NCI-H2081 treated with DMSO at 0.1 percent for 48 hours (cell line): ENCODE results near the gene SAG.

Experiments used
- DNase-seq: peaks from one replicate; lab custom pipeline; 2025; lab: John Stamatoyannopoulos, UW

The SAG gene

DNA sequence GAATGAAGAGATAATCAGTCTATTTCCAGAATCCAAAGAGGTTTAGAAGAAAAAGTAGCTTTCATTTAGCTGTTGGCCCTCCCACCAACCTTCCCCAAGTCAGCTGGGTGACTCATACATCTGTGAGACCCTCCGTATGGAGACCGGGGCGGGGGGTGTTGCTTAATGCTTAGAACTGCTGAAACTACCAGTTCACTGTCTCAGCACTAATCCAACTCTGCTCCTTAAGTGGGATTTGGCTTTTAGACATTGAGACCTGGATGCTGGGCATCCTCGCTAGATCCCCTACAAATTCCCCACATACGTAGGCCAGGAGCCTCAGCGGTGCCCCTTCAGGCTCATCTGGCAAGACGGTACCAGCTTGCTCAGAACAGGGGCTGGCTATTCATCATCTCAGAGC is at the start of gene SAG:
Gene SAG, plus strand, starts transcription at position 252 of the 400 bp plus-strand sequence. CDS start 1,374 bp downstream, outside the sequence.
- DNase-seq = no peak

DNA sequence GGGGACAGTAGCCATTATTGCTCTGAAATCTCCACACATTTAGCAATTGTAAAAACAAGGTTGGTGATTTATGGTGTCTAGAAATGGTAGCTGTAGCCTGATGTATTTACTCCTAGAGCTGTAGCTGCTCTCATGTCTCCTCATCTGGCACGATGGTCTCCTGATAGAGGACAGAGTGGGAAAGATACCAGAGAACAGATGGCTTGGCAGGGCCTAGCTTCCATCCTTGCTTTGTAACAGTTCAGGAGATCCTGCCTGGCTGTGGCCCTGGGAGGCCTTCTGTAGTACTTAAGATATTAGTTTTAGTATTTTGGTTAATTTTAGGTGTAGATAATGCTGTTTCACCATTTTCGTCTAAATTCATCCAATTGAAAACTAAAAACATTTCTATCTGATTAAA is 49.4 kb upstream of the SAG start:
- DNase-seq = no peak

DNA sequence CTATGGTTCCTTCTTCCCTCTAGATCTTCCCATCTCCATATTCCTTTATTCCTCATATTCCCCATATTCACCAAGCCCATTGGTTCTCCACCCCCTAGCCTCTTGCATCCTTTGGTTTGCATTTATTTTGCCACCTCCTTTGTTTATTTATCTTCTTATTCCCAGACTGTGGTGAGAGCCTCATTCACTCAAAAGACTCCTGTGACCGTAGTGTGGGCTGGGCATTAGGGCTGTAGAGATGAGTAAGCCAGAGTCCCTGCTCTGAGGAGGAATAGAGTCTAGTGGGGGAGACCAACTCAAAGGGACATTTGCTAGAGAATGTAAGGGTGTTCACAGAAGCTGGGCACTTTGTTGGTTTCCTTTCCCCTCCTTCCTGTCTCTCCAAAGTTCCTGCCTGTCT is 47.9 kb upstream of the SAG start:
- no peak for DNase-seq

DNA sequence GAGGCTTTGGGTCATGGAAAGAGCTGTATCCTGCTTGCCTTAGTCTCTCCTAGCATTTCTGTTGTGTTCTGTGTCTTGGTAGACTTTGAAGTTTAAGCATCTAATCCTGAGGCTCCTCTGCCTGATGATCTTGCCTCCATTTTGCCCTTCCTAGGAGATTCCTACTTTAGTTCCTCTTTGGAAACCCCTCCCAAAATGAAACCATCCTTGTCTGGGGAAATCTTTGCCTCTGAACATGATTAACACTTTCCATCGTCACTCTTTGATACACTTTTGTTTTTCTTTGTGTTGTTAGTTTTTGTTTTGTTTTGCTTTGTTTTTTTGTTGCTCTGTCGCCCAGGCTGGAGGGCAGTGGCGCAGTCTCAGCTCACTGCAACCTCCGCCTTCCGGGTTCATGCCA is 47.0 kb upstream of the SAG start:
- DNase-seq = no peak

DNA sequence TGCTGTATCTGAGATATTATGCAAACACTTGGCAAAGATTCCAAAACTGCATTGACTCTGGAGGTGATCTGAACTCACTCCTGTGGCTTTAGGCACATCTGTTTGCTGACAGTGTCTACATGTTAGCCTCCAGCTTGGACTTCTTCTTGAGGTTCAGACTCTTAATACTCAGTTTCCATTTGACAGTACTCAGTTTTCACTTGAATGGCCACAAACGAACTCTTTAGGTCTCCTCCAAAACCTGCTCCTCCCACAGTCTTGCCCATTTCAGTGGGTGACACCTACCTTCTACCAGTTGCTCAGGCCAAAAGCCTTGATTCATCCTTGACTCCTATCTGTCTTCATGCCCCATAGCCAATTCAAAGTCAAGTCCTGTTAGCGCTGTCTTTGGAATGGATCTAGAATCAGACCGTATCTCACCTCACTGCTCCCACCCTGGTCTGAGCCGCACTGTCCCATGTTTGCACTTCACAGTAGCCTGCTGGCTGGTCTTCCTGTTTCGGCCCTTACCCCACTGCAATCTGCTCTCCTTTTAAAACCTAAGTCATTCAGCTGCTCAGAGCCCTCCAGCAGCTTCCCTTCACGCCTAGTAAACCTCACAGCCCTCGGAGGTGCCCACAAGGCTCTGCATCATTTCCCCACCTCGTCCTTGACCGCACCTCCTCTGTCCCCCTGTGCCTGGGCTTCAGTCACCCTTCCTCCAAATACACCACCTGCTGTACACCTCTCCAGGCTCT is 45.6 kb upstream of the SAG start:
- DNase-seq = no peak

DNA sequence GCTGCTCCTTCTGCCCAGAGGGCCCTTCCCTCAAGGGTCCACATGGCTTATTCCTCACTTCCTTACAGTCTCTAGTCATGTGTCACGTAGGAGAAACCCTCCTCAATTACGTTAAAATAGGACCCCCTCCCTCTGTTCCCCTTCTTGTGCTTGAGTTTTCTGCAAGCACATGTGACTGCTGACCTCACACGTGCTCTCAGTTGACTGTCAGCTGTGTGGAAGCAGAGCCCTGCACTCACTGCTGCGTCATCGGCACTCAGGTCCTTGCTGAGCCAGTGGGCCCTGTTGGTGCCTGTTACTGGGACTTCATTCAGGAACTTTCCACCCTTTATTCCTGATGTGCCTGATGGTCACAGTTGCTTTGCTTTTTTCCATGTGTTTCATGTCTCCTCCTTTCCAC is 45.1 kb upstream of the SAG start:
- no peak for DNase-seq

DNA sequence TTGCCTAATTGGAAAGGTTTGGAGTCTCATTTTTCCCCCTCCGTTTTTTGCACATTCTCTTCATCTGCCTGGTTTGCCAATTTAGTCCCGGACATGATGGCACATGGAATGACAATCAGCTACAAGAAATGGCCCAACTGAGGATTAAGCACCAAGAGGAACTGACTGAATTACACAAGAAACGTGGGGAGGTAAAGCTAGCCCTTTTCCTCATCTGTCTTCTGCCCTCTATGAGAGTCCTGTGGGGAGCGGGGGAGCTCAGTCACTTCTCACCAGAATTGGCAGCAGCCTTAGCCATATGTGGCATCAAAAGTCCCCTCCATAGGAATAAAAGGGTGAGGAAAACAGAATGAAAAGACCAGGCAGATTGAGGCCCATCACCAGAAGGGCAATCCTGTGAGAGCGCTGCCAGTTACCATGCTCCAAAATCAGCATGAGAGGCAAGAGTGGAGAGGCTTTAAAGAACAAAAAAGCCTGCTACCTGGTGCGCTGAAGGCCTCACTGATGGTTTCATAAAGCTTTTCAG is 44.5 kb upstream of the SAG start:
- DNase-seq = no peak

DNA sequence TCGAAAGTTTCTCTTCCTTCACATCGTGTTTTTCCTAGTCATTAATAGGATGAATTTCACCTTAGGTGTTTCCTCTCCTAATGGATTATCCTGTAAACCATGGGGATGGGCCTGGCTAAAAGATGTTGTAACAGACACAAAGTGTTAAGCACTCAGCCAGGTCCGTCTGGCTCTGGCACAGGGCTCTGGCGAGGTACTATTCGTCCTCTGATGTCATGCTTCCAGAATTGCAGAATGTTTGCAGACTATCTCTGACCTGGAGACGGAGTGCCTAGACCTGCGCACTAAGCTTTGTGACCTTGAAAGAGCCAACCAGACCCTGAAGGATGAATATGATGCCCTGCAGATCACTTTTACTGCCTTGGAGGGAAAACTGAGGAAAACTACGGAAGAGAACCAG is 42.9 kb upstream of the SAG start:
- DNase-seq = no peak

DNA sequence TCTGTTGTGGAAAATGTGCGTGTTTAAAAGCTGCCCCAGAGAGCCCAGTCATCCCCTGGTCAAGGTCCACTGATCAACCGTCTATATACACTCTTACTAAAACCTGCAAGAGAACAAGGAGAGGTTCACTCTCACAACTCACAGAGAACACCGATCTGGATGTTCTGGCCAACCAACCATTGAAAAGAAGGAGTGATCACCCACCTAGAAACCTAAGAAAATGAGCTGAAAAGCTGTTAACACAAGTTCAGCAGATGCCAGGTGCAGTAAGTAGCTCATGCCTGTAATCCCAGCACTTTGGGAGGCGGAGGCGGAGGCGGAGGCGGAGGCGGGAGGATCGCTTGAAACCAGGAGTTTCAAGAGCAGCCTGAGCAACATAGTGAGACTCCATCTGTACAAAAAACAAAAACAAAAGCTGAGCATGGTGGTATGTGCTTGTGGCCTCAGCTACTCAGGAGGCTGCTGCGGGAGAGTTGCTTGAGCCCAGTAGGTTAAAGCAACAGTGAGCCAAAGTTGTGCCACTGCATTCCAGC is 41.7 kb upstream of the SAG start:
- no peak for DNase-seq

DNA sequence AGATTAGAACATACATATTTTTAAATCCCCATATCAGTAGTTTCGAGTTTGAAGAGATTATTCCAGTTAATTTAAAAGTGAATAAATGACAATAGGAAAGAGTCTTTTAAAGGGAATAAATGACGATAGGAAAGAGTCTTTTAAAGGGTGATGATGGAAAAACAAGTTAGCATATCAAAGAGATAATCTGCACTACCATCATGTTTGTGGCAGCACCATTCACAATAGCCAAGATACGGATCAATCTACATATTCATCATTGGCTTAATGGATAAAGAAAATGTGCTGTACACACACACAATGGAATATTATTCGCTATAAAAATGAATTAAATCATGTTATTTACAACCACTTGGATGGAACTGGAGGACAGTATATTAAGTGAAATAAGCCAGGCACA is 41.1 kb upstream of the SAG start:
- DNase-seq = no peak

DNA sequence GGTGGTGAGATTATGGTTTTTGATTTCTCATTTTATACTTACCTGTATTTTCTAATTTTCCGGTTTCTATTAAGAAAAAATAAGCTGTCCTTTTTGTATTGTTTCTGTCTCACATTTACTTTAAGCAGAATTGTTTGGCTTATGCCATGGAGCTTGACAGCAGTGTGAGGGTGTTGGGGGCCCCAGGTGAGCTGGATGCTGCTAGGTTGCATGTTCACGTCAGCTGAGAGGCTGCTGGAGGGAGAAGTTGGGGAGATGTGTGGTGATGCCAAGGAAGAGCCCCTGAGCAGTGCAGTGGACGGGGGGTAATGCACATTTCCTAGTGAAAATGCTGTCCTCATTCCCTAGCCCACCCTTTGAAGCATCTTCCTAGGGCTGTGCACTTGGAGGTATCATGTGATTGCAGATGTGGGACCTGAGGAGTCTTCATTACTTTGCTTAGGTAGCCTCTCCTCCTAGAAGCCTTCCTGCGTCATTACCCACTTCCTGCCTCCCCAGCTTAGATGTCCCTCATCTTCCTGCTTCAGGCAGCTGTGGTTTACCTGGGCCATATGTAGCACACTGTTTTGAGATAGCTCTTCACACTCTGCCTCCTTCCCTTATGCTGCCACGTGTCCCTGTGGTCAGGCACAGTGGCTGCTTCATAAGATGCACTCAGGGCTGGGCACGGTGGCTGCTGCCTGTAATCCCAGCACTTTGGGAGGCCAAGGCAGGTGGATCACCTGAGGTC is 39.9 kb upstream of the SAG start:
- DNase-seq = no peak

DNA sequence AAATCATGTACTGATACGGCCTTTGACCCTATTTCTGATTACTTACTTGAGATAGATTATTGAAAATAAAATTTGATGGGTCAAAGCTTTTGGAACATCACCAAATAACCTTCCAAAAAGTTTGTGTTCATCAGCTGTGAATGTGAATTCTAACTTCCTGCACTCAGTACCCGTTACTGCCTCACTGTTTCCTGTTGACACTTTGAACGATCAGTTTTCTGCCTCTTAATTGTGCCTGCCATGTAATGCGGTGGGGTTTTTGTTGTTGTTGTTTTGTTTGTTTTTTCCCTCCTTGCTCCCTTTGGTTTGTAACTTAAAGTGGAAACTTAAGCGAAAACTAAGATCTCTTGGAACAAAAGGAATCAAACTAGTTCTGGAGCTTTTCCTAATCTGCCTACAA is 37.2 kb upstream of the SAG start:
- DNase-seq = no peak

DNA sequence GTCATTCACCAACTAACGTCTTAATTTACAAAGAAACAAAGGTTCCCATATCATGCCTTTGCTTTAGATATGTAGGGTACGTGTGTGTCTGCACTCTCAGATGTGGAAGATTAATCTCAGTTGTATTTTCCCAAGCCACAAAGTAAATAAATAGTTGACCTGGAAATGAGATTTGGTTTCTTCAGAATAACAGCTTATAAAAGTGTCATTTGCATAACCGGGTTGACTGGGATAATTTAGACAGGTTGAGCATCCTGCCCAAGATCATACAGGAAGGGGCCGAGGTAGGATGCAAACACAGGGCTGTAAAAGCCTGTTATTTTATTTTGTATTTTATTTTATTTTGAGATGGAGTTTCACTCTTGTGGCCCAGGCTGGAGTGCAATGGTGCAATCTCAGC is 36.7 kb upstream of the SAG start:
- DNase-seq = no peak

DNA sequence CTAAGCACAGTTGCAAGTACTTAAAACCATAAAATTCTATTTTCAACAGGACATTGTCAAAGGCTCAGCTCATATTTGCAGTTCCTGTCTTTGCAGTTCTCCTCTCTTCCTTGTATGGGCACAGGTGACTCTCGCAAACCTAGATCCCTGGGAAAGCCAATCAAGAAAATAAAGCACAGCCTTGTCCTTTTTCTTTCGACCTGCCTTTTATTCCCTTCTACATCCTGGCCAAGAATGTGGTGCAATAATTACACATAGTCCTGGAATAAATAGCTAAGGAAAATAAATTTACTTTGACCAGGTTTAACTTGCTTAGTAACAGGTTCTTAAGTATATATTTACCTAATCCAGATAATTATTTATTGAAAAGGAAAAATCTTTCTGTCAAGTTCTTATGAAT is 35.9 kb upstream of the SAG start:
- no peak for DNase-seq

DNA sequence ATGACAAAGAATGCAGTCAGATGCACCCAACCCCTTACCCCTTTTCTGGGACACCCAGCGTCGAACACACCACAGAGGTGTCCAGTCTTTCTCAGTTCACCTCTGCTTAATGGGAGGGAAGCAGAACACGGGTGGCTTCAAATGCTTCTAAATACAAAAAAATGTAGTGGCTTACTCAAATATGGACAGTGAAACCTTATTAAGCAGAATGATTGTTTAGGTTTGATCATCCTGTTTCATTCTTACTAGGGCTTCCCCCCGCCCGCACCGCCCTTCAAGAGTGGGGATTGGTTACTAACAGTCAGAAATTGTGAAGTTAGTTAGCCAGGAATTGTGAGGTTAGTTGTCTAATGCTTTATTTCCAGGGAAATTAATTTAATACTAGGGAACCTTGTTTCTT is 34.5 kb upstream of the SAG start:
- DNase-seq = no peak

DNA sequence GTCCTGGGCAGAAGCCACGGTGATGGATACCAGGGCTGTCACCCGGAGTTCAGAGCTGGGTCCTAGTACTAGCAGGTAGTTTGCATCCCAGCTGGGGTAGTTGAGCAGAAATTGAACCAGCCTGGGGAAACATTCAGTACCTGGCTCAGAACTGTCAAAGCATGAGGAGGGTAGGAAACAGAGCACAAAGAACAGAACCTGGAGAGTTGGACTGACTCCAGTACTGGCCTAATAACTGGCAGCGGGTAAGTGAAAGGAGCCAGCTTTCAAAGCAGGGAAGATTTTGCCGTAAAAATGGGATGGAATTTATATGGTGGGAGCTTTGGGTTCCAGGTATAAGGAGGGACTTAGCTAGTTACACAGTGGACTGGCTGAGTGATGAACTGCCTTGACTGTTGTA is 32.4 kb upstream of the SAG start:
- no peak for DNase-seq

DNA sequence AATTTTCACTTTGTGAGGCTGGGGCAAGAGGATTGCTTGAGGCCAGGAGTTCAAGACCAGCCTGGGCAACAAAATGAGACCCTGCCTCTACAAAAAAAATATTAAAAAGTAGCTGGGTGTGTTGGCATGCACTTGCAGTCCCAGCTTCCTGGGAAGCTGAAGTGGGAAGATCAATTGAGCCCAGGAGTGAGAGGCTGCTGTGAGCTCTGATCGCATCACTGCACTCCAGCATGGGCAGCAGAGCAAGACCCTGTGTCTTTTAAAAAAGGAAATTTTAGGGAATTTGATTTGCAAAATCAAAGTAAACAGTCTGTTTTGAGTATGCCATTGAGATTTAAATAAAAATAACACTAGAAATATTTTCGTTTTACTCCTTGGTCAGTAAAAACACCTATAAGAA is 28.7 kb upstream of the SAG start:
- no peak for DNase-seq

DNA sequence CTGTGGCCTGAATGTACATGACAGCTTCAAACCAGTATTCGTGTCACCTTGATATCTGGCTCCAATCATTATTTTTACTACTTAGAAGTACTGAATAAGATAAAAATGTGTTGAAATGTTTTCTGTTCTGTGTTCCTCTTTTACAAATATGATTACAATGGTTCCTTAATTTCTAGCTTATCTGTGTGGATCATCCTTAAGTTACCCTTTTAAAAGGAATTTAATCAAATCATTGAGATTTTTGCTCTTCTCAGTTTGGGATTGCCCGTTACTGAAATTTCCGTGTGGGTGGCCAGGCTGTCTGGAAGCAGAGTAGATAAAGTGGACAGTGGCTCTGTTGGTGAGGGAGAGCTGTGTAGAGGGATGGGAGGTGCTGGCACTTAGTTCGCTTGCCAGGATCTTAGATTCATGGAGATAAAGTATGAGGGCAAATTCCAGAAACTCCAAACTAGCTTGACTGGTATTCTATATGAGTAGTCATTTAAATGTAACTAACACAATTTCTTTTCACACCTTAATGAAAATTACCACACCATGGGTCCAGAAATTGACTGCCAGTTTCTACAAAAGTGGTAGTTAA is 27.4 kb upstream of the SAG start:
- DNase-seq = no peak

DNA sequence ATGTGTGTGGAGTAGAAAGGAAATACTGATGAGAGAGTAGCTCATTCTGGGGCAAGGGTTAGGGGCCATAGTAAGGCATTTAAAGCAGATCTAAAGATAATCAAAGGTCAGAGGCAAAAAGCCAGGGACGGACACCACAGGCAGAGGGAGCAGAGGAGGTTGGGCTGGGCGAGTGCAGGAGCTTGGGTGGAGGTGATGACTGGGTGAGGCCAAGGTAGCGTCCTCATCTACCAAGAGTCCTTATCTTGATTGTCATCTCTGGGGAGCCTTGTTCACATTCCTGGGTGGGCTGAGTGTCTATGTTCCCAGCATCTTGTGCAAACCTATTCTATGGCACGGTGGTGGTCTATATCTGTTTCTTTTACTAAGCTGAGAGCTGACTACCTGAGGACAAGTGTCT is 26.1 kb upstream of the SAG start:
- no peak for DNase-seq

DNA sequence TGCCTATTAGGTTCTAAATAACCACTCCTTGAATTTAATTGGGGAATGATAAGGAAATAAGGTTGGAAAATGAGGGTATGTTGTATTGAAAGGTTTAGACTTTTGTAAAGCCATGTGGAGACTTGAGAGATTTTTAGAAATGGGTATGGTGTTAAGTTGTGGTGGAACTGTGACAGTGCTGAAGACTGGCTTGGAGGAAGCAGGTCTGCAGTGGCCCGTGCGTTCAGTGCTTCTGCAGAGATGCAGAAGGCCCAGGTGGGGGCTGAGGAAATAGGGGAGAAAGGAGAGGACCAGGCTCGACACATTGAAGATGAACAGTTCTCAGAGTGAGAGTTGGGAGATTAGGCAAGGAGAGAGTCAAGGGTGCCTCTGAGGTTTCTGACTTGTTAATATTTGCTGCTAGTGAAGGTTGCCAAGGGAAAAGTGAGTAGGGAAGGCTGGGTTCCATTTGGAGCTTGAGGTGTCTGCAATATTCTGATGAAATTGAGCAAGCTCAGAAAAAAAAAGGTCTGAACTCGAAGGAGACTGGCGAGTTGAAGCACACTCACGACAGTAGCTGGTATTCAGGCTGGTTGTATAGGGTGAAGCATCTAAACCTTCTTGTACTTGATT is 25.5 kb upstream of the SAG start:
- DNase-seq = no peak

DNA sequence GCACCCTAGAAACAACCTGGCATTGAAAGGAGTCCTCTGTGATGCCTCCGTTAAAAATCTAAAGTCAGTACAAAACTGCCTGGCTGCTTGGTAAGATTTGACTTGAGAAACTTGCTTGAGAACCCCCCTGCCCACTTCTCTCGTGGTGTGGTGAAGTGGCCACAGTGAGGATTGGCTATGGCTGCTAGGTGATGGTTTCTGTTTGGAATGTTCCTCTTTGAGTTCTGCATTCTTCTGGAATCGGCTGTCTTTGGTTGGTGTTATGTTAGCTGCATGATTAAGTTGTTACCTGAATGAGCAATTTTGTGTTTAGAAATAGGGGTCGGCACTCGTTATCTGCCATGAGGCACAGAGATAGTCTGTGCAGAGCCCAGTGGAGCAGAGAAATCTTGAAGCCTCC is 21.7 kb upstream of the SAG start:
- no peak for DNase-seq

DNA sequence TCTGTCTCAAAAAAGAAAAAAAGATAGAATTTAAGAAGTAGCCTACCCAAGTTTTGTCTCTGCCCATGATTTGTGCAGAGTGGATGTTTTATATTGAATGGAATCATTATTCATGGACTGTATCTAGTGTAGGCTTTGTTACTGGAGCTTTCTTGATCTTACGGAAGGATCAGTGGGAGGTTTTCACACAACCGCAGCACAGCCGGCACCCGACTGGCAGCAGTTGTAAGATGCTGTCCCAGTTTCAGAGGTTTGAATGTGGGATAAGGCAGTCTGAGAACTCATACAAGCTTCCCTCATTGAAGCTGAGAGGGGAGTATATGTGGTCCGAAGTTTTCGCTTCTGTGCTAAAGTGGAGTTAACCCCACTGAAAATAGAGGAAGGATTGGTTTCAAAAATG is 19.7 kb upstream of the SAG start:
- DNase-seq = no peak

DNA sequence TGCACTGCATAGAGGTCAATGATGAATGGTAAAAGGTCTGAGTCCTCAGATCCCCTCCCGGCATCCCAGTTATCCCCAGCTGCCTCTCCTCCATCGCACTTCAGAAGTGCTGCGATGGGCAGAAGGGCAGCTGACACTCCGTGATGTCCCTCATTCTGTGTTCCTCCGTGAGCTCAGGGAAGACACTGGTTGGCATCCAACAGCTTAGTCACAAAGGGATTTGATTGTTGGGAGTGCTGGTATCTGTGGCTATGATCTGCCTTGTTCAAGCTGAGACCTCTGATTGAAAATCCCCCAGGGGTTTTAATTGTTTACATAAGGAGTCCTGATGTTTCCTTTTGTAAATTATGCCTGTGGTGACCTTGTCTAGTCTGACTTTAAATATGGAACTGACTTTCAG is 19.0 kb upstream of the SAG start:
- no peak for DNase-seq
